ENCODE measurements around the gene RTP5.

The RTP5 gene

DNA sequence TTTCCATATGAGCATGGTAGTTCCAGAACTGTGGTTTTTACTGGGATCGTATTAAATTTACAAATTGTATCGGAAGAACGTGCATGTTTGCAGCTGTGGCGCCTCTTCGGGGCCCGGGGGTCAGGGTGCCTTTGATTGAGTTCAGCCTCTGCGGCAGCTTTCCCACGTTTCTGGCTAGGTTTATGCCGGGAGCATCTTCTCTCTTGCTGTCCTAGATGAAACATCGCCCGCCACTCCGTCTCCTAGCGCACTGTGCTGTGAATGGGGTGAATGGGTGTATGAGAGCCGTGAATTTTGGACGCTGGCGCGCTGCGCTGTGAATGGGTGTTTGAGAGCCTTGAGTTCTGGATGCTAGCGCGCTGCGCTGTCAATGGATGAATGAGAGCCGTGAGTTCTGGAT lies 23.1 kb upstream of the RTP5 start:
- no peaks in the 10 kb centered on the region for H3K27me3 ChIP-seq (ENCODE audit: low read length)
- H2AFZ ChIP-seq (ENCODE audit: low read depth, low read length, severe bottlenecking), result no peak overlapping the region
- H3K4me2 ChIP-seq (ENCODE audit: low read depth, low read length, poor library complexity, severe bottlenecking), result no peak overlapping the region
- TF ChIP-seq EZH2phosphoT487 (conservative IDR thresholded peaks at IDR 0.05; ENCODE audit: low read length), result no peak
- TF ChIP-seq, protein P1, sequence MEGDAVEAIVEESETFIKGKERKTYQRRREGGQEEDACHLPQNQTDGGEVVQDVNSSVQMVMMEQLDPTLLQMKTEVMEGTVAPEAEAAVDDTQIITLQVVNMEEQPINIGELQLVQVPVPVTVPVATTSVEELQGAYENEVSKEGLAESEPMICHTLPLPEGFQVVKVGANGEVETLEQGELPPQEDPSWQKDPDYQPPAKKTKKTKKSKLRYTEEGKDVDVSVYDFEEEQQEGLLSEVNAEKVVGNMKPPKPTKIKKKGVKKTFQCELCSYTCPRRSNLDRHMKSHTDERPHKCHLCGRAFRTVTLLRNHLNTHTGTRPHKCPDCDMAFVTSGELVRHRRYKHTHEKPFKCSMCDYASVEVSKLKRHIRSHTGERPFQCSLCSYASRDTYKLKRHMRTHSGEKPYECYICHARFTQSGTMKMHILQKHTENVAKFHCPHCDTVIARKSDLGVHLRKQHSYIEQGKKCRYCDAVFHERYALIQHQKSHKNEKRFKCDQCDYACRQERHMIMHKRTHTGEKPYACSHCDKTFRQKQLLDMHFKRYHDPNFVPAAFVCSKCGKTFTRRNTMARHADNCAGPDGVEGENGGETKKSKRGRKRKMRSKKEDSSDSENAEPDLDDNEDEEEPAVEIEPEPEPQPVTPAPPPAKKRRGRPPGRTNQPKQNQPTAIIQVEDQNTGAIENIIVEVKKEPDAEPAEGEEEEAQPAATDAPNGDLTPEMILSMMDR (IDR thresholded peaks at IDR 0.05; ENCODE audit: insufficient read depth, low read length, poor library complexity, severe bottlenecking), result no peak
- no peak overlapping the region for H3K9ac ChIP-seq (ENCODE audit: low read length)
- H4K20me1 ChIP-seq (ENCODE audit: low read depth, low read length), result no peaks in the 10 kb centered on the region
- no peaks in the 10 kb centered on the region for H3K9me3 ChIP-seq (ENCODE audit: insufficient read depth, low read length)
- no peaks in the 10 kb centered on the region for H3K9me2 ChIP-seq (replicated peaks; ENCODE audit: insufficient read depth, low read length)
- H3K36me3 ChIP-seq (ENCODE audit: low read length), result no peaks in the 10 kb centered on the region
- H3K27ac ChIP-seq (ENCODE audit: low read depth, low read length), result no peak overlapping the region
- no peak overlapping the region for H3K4me3 ChIP-seq (ENCODE audit: insufficient read depth, low read length, poor library complexity, severe bottlenecking)
- H3K79me2 ChIP-seq (ENCODE audit: insufficient read depth, low read length), result no peaks in the 10 kb centered on the region
- no peaks in the 10 kb centered on the region for H3F3A ChIP-seq (ENCODE audit: insufficient read depth)

DNA sequence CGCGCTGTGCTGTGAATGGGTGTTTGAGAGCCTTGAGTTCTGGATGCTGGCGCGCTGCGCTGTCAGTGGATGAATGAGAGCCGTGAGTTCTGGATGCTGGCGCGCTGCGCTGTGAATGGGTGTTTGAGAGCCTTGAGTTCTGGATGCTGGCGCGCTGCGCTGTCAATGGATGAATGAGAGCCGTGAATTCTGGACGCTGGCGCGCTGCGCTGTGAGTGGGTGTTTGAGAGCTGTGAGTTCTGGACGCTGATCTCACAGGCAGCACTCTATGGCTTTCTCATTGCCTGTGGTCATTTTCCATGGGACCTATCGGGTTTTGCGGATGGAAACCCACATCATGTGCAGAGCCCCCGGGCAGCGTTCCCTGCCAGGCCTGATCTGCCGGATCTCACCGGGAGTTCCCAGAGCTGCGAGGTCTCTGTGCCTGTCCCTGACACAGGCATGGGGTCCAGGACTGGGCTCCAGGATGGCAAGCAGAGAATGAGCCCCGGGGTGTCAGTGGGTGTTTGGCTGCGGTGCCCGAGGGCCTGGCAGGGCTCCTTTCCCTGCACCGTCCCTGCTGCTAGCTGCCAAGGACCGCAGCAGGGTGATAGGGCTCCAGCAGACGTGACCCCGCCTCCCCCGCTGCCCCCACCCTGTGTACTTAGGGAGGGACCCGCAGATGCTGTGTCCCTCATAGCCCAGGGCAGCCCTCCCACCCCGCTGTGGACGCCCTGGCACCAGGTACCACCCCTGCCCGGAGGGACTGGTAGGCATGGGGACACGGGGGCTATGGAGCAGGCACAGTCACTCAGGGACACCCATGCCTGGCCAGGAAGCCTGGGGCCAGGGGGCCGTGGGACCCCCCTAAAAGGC lies 20.5 kb upstream of the RTP5 start:
- H3K9ac ChIP-seq (ENCODE audit: low read length), result no peak overlapping the region
- no peak overlapping the region for H3K4me2 ChIP-seq (ENCODE audit: low read depth, low read length, poor library complexity, severe bottlenecking)
- H3K27ac ChIP-seq (ENCODE audit: low read depth, low read length), result no peak overlapping the region
- no peaks in the 10 kb centered on the region for H4K20me1 ChIP-seq (ENCODE audit: low read depth, low read length)
- no peaks in the 10 kb centered on the region for H3K36me3 ChIP-seq (ENCODE audit: low read length)
- no peaks in the 10 kb centered on the region for H3F3A ChIP-seq (ENCODE audit: insufficient read depth)
- no peaks in the 10 kb centered on the region for H3K27me3 ChIP-seq (ENCODE audit: low read length)
- H2AFZ ChIP-seq (ENCODE audit: low read depth, low read length, severe bottlenecking), result no peak overlapping the region
- no peaks in the 10 kb centered on the region for H3K79me2 ChIP-seq (ENCODE audit: insufficient read depth, low read length)
- no peaks in the 10 kb centered on the region for H3K9me2 ChIP-seq (replicated peaks; ENCODE audit: insufficient read depth, low read length)
- TF ChIP-seq, protein P1 (IDR thresholded peaks at IDR 0.05; ENCODE audit: insufficient read depth, low read length, poor library complexity, severe bottlenecking), result no peak
- no peak for TF ChIP-seq EZH2phosphoT487 (conservative IDR thresholded peaks at IDR 0.05; ENCODE audit: low read length)
- no peaks in the 10 kb centered on the region for H3K9me3 ChIP-seq (ENCODE audit: insufficient read depth, low read length)
- H3K4me3 ChIP-seq (ENCODE audit: insufficient read depth, low read length, poor library complexity, severe bottlenecking), result no peak overlapping the region

- Histone ChIP-seq H3K36me3 (ENCODE audit: low read length) (no peaks in the 10 kb centered on the region), H4K20me1 (ENCODE audit: low read depth, low read length) (no peaks in the 10 kb centered on the region), H2AFZ (ENCODE audit: low read depth, low read length, severe bottlenecking) (no peak overlapping the region), H3K9ac (ENCODE audit: low read length) (no peak overlapping the region), H3F3A (ENCODE audit: insufficient read depth) (no peaks in the 10 kb centered on the region), H3K4me3 (ENCODE audit: insufficient read depth, low read length, poor library complexity, severe bottlenecking) (no peak overlapping the region), H3K27ac (ENCODE audit: low read depth, low read length) (no peak overlapping the region), H3K27me3 (ENCODE audit: low read length) (no peaks in the 10 kb centered on the region), H3K9me2 (replicated peaks; ENCODE audit: insufficient read depth, low read length) (no peaks in the 10 kb centered on the region), H3K79me2 (ENCODE audit: insufficient read depth, low read length) (no peaks in the 10 kb centered on the region), H3K4me2 (ENCODE audit: low read depth, low read length, poor library complexity, severe bottlenecking) (no peak overlapping the region), H3K9me3 (ENCODE audit: insufficient read depth, low read length) (no peaks in the 10 kb centered on the region)
- TF ChIP-seq, protein P1 (IDR thresholded peaks at IDR 0.05; ENCODE audit: insufficient read depth, low read length, poor library complexity, severe bottlenecking), result no peak
These were observed 19.6 kb upstream of the RTP5 start for GRCh38 chr2:241849616-241850543.
